Uterus (tissue), 4 donors: ENCODE results near the gene SNX22. TPM values are rescaled to one million over a fixed set of nuclear protein-coding genes. Genes with fewer than 3 reads are reported as not detected.
A peak's percentile ranks its signal among the peaks of the same experiment; 100 is the strongest.
"Not testable (repeated sequence)": the region's sequence is repeated elsewhere in the genome, so short reads cannot be mapped to it uniquely, and the experiment has no call there.

Experiments
- DNase-seq, 2 donors: peaks; one replicate each; pipeline ENCODE4 v3.0.0-alpha.2; 2019 to 2020
- H3K27ac ChIP-seq, 2 donors: fragments of 200-600 bp; sonication (generic); 1 replicate in 1 of 2; 2 replicates in 1 of 2; pipeline ENCODE4 v1.5.1; 2016 to 2018
- H3K27me3 ChIP-seq, 2 donors: fragments of 200-600 bp; sonication (generic); one replicate each; pipeline ENCODE4 v1.5.1; 2018 to 2019; ENCODE audit warnings: control low read depth in 1 of 2
- H3K36me3 ChIP-seq, 2 donors: fragments of 200-600 bp; sonication (generic); one replicate each; pipeline ENCODE4 v1.5.1; 2019; ENCODE audit warnings: control low read depth in 1 of 2
- H3K4me1 ChIP-seq, 2 donors: fragments of 200-600 bp; sonication (generic); one replicate each; pipeline ENCODE4 v1.5.1; 2018 to 2019; ENCODE audit warnings: control low read depth in 1 of 2
- H3K4me3 ChIP-seq, 2 donors: fragments of 200-600 bp; sonication (generic); 1 replicate in 1 of 2; 2 replicates in 1 of 2; pipeline ENCODE4 v1.5.1; 2018 to 2019; ENCODE audit warnings: mild to moderate bottlenecking in 1 of 2
- H3K9me3 ChIP-seq, 2 donors: fragments of 200-600 bp; sonication (generic); one replicate each; pipeline ENCODE4 v1.5.1; 2019; ENCODE audit warnings: control low read depth in 1 of 2
- POLR2A ChIP-seq, 2 donors: fragments of 450-650 bp; IDR thresholded peaks; one replicate each; pipeline ENCODE4 v1.6.1; 2016; ENCODE audit warnings: antibody characterized with exemption in 2 of 2, mild to moderate bottlenecking in 1 of 2, moderate library complexity in 1 of 2
- intact Hi-C: fragments of 100-400 bp; cut with DNase I; formaldehyde crosslinking; loops from one replicate; pipeline ENCODE4 v1.15.1; 2023; ENCODE audit warnings: low total_unique reads
- total RNA-seq, 4 donors: library from RNA; depleted of rRNA in 3 of 4; stranded (reverse); fragments of >200 nt in 3 of 4; gene quantifications; one replicate each; pipeline versions ENCODE4 v1.1.0 to v1.2.4, GENCODE V29; 2014 to 2023
- TF ChIP-seq, protein P1 (sequence below), 4 experiments: fragments of 200-600 bp in 2 of 4; fragments of 450-650 bp in 2 of 4; sonication (generic) in 2 of 4; IDR thresholded peaks; one replicate each; pipeline ENCODE4 v1.5.1; 2016 to 2019; ENCODE audit warnings: antibody characterized with exemption in 4 of 4, mild to moderate bottlenecking in 2 of 4, moderate library complexity in 1 of 4
- donor health status: DM: yes; HTN: yes; CAD: no.

Gene SNX22
- 1 to 10 TPM in 1 of 4 donors, under 1 TPM in 1, not detected in 2; 0.55 to 1.7 TPM for total RNA-seq

DNA sequence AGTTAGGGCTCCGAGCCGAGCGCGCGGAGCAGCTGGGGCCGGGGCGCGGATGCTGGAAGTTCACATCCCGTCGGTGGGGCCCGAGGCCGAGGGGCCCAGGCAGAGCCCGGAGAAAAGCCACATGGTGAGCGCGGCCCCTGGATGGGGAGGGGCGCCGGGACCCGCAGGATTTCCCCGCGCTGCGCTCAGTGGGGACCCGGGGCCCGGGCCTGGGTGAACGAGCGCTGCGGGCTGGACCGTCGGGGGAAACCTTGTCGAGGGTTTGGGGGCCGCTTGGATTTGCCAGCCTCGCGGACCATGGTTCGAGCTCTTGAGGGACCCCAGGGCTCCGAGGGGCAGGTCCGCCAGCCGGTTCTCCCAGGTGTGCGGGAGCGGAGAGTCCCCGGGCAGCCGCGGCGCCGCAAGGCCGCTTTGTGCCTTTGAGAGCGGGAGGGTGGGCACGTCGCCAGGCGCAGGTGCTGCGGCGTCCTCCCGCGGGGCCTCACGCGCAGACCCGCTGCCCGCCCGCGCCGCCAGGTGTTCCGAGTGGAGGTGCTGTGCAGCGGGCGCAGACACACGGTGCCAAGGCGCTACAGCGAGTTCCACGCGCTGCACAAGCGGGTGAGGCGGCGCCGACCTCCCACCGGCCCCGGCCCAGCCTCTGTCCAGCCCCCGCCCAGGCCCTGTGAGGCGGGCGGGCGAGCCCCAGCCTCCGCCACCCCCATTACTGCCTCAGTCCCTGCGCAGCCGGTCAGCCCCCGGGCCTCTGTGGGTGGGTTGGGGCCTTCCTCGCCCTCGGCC is at the start of gene SNX22:
Gene SNX22, plus strand, starts transcription at position 5 of the 780 bp plus-strand sequence. Its CDS starts 45 bp downstream, at position 50.
- Histone ChIP-seq H3K4me3 (peak within 1 kb of the TSS; percentile 1 to 10), H3K4me1 (peaks cover 0 to 24% of the 10 kb centered on the region in 2 donors), H3K36me3 (no peaks in the 10 kb centered on the region), H3K27ac (no peak within 1 kb of the TSS), H3K9me3 (no peaks in the 10 kb centered on the region), H3K27me3 (peaks cover 0 to 10% of the 10 kb centered on the region in 2 donors)
- intact Hi-C loops: no loop called here
- TF ChIP-seq POLR2A (IDR thresholded peaks at IDR 0.05): no peak
- TF ChIP-seq, protein P1, sequence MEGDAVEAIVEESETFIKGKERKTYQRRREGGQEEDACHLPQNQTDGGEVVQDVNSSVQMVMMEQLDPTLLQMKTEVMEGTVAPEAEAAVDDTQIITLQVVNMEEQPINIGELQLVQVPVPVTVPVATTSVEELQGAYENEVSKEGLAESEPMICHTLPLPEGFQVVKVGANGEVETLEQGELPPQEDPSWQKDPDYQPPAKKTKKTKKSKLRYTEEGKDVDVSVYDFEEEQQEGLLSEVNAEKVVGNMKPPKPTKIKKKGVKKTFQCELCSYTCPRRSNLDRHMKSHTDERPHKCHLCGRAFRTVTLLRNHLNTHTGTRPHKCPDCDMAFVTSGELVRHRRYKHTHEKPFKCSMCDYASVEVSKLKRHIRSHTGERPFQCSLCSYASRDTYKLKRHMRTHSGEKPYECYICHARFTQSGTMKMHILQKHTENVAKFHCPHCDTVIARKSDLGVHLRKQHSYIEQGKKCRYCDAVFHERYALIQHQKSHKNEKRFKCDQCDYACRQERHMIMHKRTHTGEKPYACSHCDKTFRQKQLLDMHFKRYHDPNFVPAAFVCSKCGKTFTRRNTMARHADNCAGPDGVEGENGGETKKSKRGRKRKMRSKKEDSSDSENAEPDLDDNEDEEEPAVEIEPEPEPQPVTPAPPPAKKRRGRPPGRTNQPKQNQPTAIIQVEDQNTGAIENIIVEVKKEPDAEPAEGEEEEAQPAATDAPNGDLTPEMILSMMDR (IDR thresholded peaks at IDR 0.05): no peak
- DNase-seq: no peak

DNA sequence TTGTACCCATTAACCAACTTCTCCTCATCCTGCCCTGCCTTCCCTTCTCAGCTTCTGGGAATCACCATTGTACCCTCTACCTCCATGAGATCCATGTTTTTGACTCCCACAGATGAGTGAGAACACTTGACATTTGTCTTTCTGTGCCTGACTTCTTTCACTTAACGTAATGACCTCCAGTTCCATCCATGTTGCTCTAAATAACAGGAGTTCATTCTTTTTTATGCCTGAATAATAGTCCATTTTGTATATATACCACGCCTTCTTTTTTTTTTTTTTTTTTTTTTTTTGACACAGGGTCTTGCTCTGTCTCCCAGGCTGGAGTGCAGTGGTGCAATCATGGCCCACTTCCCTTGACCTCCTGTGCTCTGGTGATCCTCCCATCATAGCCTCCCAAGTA is 49.0 kb upstream of the SNX22 start:
- intact Hi-C loops: no loop called here
- Histone ChIP-seq H3K27ac (no peak overlapping the region), H3K4me1 (peaks cover 8 to 14% of the 10 kb centered on the region in 2 donors), H3K9me3 (no peaks in the 10 kb centered on the region), H3K36me3 (no peaks in the 10 kb centered on the region), H3K4me3 (no peak overlapping the region), H3K27me3 (no peaks in the 10 kb centered on the region)
- DNase-seq: no peak
- TF ChIP-seq, protein P1 (IDR thresholded peaks at IDR 0.05): no peak
- no peak for TF ChIP-seq POLR2A (IDR thresholded peaks at IDR 0.05)

DNA sequence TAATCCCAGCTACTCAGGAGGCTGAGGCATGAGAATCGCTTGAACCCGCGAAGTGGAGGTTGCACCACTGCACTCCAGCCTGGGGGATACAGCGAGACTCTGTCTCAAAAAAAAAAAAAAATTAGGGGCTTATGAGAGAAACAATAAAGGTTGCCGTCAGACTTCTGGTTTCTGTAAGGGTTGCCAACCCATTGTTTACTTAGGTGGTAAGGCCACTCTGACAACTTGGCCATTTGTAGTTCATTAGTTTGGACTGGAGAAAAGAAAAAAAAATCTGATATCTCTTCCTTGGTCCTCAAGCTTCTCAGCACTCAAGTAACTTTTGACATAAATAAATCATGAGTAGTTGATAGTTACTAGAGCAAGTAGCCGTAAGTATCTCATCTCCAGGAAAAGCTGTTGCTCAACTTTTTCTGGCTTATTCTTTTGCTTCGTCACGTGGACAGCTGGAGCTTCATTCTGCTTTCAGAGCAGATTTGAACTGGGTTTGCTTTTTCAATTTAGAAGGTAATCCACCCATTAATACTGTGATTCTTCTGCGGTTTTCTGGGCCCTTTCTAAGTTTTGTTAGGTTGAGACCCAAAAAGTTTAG is 46.3 kb upstream of the SNX22 start:
- H3K27ac ChIP-seq: peak overlapping the region; percentile 26 to 71
- no peaks in the 10 kb centered on the region for H3K4me1 ChIP-seq
- H3K4me3 ChIP-seq: no peak overlapping the region
- intact Hi-C loops: no loop called here
- no peaks in the 10 kb centered on the region for H3K36me3 ChIP-seq
- H3K9me3 ChIP-seq: no peaks in the 10 kb centered on the region
- TF ChIP-seq, protein P1 (IDR thresholded peaks at IDR 0.05): no peak
- TF ChIP-seq POLR2A (IDR thresholded peaks at IDR 0.05): no peak
- DNase-seq: peak; percentile 49
- no peaks in the 10 kb centered on the region for H3K27me3 ChIP-seq

DNA sequence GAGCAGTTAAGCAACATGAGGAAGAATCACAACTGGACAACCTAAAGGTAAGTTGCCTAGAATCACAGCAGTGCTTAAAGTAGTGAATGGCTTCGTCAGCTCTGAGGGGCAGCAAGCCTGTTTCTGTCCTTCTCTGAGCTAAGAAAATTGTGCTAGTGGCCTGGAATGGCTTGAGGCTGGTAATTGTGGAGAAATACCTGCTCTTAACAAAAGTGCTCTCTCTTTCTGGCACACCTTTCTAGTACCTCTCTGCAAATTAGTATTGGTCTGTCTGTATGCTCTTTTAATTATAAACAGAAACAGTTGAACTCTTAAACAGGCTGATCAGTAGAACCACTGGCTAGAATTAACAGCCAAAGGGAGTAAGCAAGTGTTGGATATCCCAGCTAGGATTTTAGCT is 44.2 kb upstream of the SNX22 start:
- Histone ChIP-seq H3K27ac (no peak overlapping the region), H3K9me3 (no peaks in the 10 kb centered on the region), H3K4me3 (no peak overlapping the region), H3K27me3 (no peaks in the 10 kb centered on the region), H3K36me3 (no peaks in the 10 kb centered on the region), H3K4me1 (no peaks in the 10 kb centered on the region)
- no peak for TF ChIP-seq POLR2A (IDR thresholded peaks at IDR 0.05)
- TF ChIP-seq, protein P1 (IDR thresholded peaks at IDR 0.05): no peak
- intact Hi-C loops: no loop called here
- no peak for DNase-seq

DNA sequence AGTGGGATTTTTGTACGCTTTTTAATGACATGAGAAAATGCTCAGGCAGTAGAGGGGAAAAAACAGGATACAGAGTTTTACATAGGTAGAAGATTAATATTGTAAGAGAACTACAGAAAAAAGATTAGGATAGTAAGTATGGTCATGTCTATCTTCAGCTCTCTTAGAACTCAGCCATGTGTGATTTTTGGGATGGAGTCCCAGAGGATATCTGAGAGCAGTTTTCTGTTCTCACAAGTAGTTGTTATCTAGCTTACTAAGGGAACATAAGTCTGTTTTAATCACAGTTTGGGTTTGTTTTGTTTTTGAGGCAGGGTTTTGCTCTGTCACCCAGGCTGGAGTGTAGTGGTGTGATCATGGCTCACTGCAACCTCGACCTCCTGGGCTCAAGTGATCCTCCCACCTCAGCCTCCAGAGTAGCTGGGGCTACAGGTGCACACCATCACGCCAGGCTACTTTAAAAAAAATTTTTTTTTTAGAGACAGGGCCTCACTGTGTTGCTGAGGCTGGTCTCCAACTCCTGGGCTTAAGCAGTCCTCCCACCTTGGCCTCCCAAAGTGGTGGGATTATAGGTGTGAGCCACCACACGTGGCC is 41.3 kb upstream of the SNX22 start:
- not testable (repeated sequence) for H3K36me3 ChIP-seq, H3K27ac ChIP-seq, H3K4me1 ChIP-seq

More for the DNA sequence above, 41.3 kb upstream of the SNX22 start:
- H3K4me3 ChIP-seq, intact Hi-C loops, DNase-seq, H3K9me3 ChIP-seq, H3K27me3 ChIP-seq: not testable (repeated sequence)
